K562 (cell line): ENCODE results near the gene EHMT2. TPM values are rescaled to one million over a fixed set of nuclear protein-coding genes. Genes with fewer than 3 reads are reported as not detected.
A peak's percentile ranks its signal among the peaks of the same experiment; 100 is the strongest.

Experiments
- ATF1 ChIP-seq, 2 experiments: fragments of 450-650 bp in 1 of 2; IDR thresholded peaks; 2 replicates each; pipeline ENCODE4 v1.6.1; 2016; ENCODE audit warnings: missing compliant biosample characterization in 1 of 2, missing genetic modification characterization in 1 of 2
- CEBPG ChIP-seq, 3 experiments: fragments of 200-800 bp in 1 of 3; sonication (Bioruptor generic) in 1 of 3; sonication (generic) in 1 of 3; formaldehyde crosslinking in 1 of 3; IDR thresholded peaks in 2 of 3; conservative IDR thresholded peaks in 1 of 3; 2 replicates each; pipeline versions ENCODE4 v1.6.1 to v1.8.0; 2016 to 2022; ENCODE audit warnings: missing compliant biosample characterization in 2 of 3, missing genetic modification characterization in 2 of 3, mild to moderate bottlenecking in 1 of 3, missing genetic modification reagents in 1 of 3
- DIDO1 ChIP-seq: fragments of 450-650 bp; IDR thresholded peaks from 2 replicates; pipeline ENCODE4 v1.6.1; 2016; ENCODE audit warnings: low read depth, missing biosample characterization, missing genetic modification characterization
- ESRRB ChIP-seq: fragments of 250-450 bp; sonication (Bioruptor Pico); IDR thresholded peaks from 2 replicates; pipeline ENCODE4 v1.5.0; 2020; ENCODE audit warnings: mild to moderate bottlenecking, moderate library complexity, borderline replicate concordance
- FOXA3 ChIP-seq, 2 experiments: fragments of 450-650 bp in 1 of 2; sonication (generic) in 1 of 2; formaldehyde crosslinking; IDR thresholded peaks in 1 of 2; conservative IDR thresholded peaks in 1 of 2; 2 replicates each; pipeline versions ENCODE4 v1.4.0 to v1.8.0; 2020 to 2022; ENCODE audit warnings: mild to moderate bottlenecking in 2 of 2, missing genetic modification reagents in 1 of 2
- GATA2 ChIP-seq: sonication (generic); formaldehyde crosslinking; IDR thresholded peaks from 2 replicates; pipeline ENCODE4 v1.4.0; 2020; ENCODE audit warnings: mild to moderate bottlenecking, missing genetic modification reagents
- GTF2A2 ChIP-seq: IDR thresholded peaks from 2 replicates; pipeline ENCODE4 v1.6.1; 2016; ENCODE audit warnings: mild to moderate bottlenecking, missing genetic modification characterization, missing compliant biosample characterization
- ID3 ChIP-seq, 2 experiments: fragments of 250-450 bp in 1 of 2; fragments of 450-650 bp in 1 of 2; sonication (Bioruptor Pico) in 1 of 2; IDR thresholded peaks; 2 replicates each; pipeline versions ENCODE4 v1.6.1 to v1.8.0; 2016 to 2021; ENCODE audit warnings: mild to moderate bottlenecking in 2 of 2, moderate library complexity in 2 of 2, missing compliant biosample characterization in 1 of 2, missing genetic modification characterization in 1 of 2
- KDM5B ChIP-seq: fragments of 200-600 bp; sonication (generic); IDR thresholded peaks from 2 replicates; pipeline ENCODE4 v1.6.1; 2012; ENCODE audit warnings: low read depth, mild to moderate bottlenecking, moderate library complexity, low read length, control low read depth, inconsistent platforms; ENCODE audit not compliant: insufficient replicate concordance
- KLF16 ChIP-seq: IDR thresholded peaks from 2 replicates; pipeline ENCODE4 v1.6.1; 2016; ENCODE audit warnings: antibody characterized with exemption
- MXD1 ChIP-seq: fragments of 250-450 bp; sonication (Bioruptor Pico); IDR thresholded peaks from 2 replicates; pipeline ENCODE4 v1.8.0; 2021; ENCODE audit warnings: borderline replicate concordance, mild to moderate bottlenecking, moderate library complexity; ENCODE audit not compliant: poor library complexity, severe bottlenecking
- PTTG1 ChIP-seq: fragments of 450-650 bp; IDR thresholded peaks from 2 replicates; pipeline ENCODE4 v1.6.1; 2016; ENCODE audit warnings: low read depth, mild to moderate bottlenecking, missing genetic modification characterization, missing compliant biosample characterization
- SAFB ChIP-seq: fragments of 200-400 bp; formaldehyde crosslinking; IDR thresholded peaks from 2 replicates; pipeline ENCODE4 v1.6.1; 2017; ENCODE audit warnings: low read depth, low read length, borderline replicate concordance
- ZNF311 ChIP-seq: fragments of 250-450 bp; sonication (Bioruptor Pico); IDR thresholded peaks from 2 replicates; pipeline ENCODE4 v1.4.0; 2020; ENCODE audit warnings: mild to moderate bottlenecking, moderate library complexity
- ZNF583 ChIP-seq: fragments of 250-450 bp; sonication (Bioruptor Pico); IDR thresholded peaks from 2 replicates; pipeline ENCODE4 v1.4.0; 2020
- ZNF740 ChIP-seq, 3 experiments: fragments of 200-800 bp in 1 of 3; sonication (Bioruptor generic) in 1 of 3; sonication (generic) in 1 of 3; formaldehyde crosslinking in 1 of 3; IDR thresholded peaks; 2 replicates each; pipeline versions ENCODE4 v1.6.1 to v1.8.0; 2016 to 2022; ENCODE audit warnings: mild to moderate bottlenecking in 2 of 3, missing compliant biosample characterization in 2 of 3, missing genetic modification characterization in 2 of 3, missing genetic modification reagents in 1 of 3
- polyA plus RNA-seq, 8 experiments: library from polyadenylated mRNA; depleted of rRNA in 4 of 8; stranded (reverse) in 5 of 8; unstranded in 3 of 8; fragments of >200 nt; fragmentation: Nextera tagmentation in 2 of 8; fragmentation: Illumina TruSeq in 1 of 8; extraction: Ambion mirVana in 2 of 8; extraction: Trizol in 1 of 8; gene quantifications; 2 replicates each; pipeline versions ENCODE4 v1.2.1 to v1.2.3, GENCODE V29; 2011 to 2014; ENCODE audit warnings: inconsistent platforms in 1 of 8, missing spikeins in 1 of 8
- total RNA-seq, 7 experiments: library from RNA; depleted of rRNA in 6 of 7; stranded (reverse); fragments of >200 nt in 6 of 7; fragmentation: Illumina TruSeq in 2 of 7; extraction: Trizol in 2 of 7; gene quantifications; 2 replicates each; pipeline versions ENCODE4 v1.2.1 to v1.2.3, GENCODE V29; 2011 to 2021; ENCODE audit warnings: low replicate concordance in 1 of 7
- TF ChIP-seq, protein P1 (sequence below): fragments of 450-650 bp; IDR thresholded peaks from one replicate; pipeline ENCODE4 v1.6.1; 2018; ENCODE audit warnings: mild to moderate bottlenecking, moderate library complexity; ENCODE audit not compliant: partially characterized antibody
- TF ChIP-seq, protein P2 (sequence below): fragments of 250-450 bp; sonication (Bioruptor Pico); IDR thresholded peaks from 2 replicates; pipeline ENCODE4 v1.9.0; 2021; ENCODE audit warnings: mild to moderate bottlenecking, inconsistent platforms

Gene EHMT2
- total and polyA plus RNA-seq, 9 of the 15 experiments (the other 6 are each of a cell fraction or from before 2014, with no cell fraction given): 2.1 to 63.8 (median 38.5) TPM

DNA sequence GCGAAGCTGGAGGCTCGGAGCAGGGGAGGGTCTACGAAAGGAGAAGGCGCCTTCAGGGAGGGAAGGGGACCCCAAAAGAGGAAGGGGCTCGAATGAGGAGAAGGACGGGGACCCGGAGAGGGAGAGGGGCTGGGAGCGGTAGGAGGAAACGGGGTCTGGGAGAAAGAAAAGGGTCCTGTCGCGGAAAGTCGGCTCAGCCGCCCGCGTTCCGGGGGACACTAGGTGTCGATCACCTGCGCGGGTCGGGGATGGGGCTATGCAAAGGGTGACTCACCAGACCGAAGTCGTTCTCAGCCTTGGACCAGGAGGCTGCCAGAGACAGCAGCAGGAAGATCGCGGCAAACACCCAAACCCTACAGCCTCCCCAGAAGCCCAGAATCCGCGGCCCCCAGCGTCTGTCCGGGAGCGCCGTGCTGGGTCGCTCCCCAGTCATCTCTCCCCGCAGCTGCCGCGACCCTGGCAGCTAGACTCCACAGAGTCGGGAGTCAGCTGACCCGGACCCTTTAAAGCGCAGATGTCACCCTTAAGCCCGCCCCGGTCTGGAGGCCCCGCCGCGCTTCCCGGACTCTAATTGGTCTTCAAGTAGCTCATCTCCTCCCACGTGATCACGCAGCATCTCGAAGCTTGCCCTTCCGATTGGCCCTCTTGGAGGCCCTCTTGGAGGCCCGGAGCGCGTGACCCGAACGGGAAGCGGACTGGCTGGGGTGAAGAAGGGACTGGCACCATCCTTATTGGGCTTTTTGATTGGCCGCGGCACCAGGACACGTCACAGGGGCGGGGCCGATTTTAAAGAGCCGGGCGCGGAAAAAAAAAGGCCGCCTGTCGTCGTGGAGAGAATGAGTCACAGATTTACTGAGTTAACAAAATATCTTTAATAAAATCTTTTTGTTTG, 34.9 kb downstream of the EHMT2 start, which contains the start of gene NEU1 (continued):
- TF ChIP-seq DIDO1 (tag): no peak
- no peak for TF ChIP-seq KLF16
- no peak for TF ChIP-seq ESRRB (CRISPR knock-in tag)
- TF ChIP-seq GATA2 (CRISPR knock-in tag): no peak
- no peak for TF ChIP-seq FOXA3 (CRISPR knock-in tag; conservative IDR thresholded peaks at IDR 0.05 in 1 of 2, IDR thresholded peaks at IDR 0.05 in 1 of 2)
- TF ChIP-seq CEBPG (CRISPR knock-in tag; IDR thresholded peaks at IDR 0.05): no peak
- no peak for TF ChIP-seq CEBPG (tag; conservative IDR thresholded peaks at IDR 0.05 in 1 of 2, IDR thresholded peaks at IDR 0.05 in 1 of 2)
- peak; percentile 99 for TF ChIP-seq KDM5B
- TF ChIP-seq ID3 (CRISPR knock-in tag; IDR thresholded peaks at IDR 0.05): no peak
- peak; percentile 70 for TF ChIP-seq ID3 (tag; IDR thresholded peaks at IDR 0.05)
- peak; percentile 59 for TF ChIP-seq ATF1 (CRISPR knock-in tag; IDR thresholded peaks at IDR 0.05)
- TF ChIP-seq ATF1 (tag; IDR thresholded peaks at IDR 0.05): peak; percentile 98
- no peak for TF ChIP-seq MXD1
- no peak; the same call in 1 of the 2 replicates for TF ChIP-seq SAFB
- no peak for TF ChIP-seq ZNF740 (CRISPR knock-in tag; IDR thresholded peaks at IDR 0.05)
- TF ChIP-seq ZNF740 (tag; IDR thresholded peaks at IDR 0.05): no peak
- TF ChIP-seq, protein P1, sequence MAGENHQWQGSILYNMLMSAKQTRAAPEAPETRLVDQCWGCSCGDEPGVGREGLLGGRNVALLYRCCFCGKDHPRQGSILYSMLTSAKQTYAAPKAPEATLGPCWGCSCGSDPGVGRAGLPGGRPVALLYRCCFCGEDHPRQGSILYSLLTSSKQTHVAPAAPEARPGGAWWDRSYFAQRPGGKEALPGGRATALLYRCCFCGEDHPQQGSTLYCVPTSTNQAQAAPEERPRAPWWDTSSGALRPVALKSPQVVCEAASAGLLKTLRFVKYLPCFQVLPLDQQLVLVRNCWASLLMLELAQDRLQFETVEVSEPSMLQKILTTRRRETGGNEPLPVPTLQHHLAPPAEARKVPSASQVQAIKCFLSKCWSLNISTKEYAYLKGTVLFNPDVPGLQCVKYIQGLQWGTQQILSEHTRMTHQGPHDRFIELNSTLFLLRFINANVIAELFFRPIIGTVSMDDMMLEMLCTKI: no peak
- TF ChIP-seq GTF2A2 (tag): no peak
- no peak for TF ChIP-seq ZNF311 (CRISPR knock-in tag)
- TF ChIP-seq, protein P2, sequence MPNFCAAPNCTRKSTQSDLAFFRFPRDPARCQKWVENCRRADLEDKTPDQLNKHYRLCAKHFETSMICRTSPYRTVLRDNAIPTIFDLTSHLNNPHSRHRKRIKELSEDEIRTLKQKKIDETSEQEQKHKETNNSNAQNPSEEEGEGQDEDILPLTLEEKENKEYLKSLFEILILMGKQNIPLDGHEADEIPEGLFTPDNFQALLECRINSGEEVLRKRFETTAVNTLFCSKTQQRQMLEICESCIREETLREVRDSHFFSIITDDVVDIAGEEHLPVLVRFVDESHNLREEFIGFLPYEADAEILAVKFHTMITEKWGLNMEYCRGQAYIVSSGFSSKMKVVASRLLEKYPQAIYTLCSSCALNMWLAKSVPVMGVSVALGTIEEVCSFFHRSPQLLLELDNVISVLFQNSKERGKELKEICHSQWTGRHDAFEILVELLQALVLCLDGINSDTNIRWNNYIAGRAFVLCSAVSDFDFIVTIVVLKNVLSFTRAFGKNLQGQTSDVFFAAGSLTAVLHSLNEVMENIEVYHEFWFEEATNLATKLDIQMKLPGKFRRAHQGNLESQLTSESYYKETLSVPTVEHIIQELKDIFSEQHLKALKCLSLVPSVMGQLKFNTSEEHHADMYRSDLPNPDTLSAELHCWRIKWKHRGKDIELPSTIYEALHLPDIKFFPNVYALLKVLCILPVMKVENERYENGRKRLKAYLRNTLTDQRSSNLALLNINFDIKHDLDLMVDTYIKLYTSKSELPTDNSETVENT (CRISPR knock-in tag): peak; percentile 85
- no peak for TF ChIP-seq PTTG1 (tag)
- peak; percentile 62; the same call in 1 of the 2 replicates for TF ChIP-seq ZNF583 (CRISPR knock-in tag)
